WTC11 (cell line): ENCODE data around the gene MLC1.

Source experiments
- ATF2 ChIP-seq: sonication (generic); formaldehyde crosslinking; IDR thresholded peaks from 2 replicates; pipeline ENCODE4 v1.8.1; 2022; ENCODE audit warnings: low read depth, missing genetic modification reagents, borderline replicate concordance
- ATF3 ChIP-seq: sonication (generic); formaldehyde crosslinking; conservative IDR thresholded peaks from 2 replicates; pipeline ENCODE4 v1.8.1; 2022; ENCODE audit warnings: mild to moderate bottlenecking, missing genetic modification reagents
- CTCF ChIP-seq: fragments of 200-600 bp; IDR thresholded peaks from 2 replicates; pipeline ENCODE4 v1.8.0; 2022; ENCODE audit warnings: antibody characterized with exemption
- ETV6 ChIP-seq: sonication (generic); formaldehyde crosslinking; IDR thresholded peaks from 2 replicates; pipeline ENCODE4 v1.8.1; 2022; ENCODE audit warnings: mild to moderate bottlenecking, missing genetic modification reagents
- RELA ChIP-seq: sonication (generic); formaldehyde crosslinking; IDR thresholded peaks from 2 replicates; pipeline ENCODE4 v1.8.1; 2022; ENCODE audit warnings: missing genetic modification reagents, mild to moderate bottlenecking, borderline replicate concordance
- TEAD4 ChIP-seq: sonication (generic); formaldehyde crosslinking; IDR thresholded peaks from 2 replicates; pipeline ENCODE4 v1.8.0; 2022; ENCODE audit warnings: mild to moderate bottlenecking, missing genetic modification reagents
- ZNF121 ChIP-seq: sonication (generic); formaldehyde crosslinking; IDR thresholded peaks from 2 replicates; pipeline ENCODE4 v1.8.0; 2023; ENCODE audit warnings: missing genetic modification reagents
- TF ChIP-seq, protein P1 (sequence below): fragments of 250-450 bp; sonication (Bioruptor Pico); IDR thresholded peaks from 2 replicates; pipeline ENCODE4 v1.9.0; 2021; ENCODE audit warnings: mild to moderate bottlenecking

GRCh38 chr22:50053861-50054260, 31.4 kb downstream of the MLC1 start:
- TF ChIP-seq TEAD4 (CRISPR knock-in tag) (no peak), ATF2 (CRISPR knock-in tag) (no peak), ZNF121 (CRISPR knock-in tag) (no peak), CTCF (no peak), RELA (CRISPR knock-in tag) (no peak), ETV6 (CRISPR knock-in tag) (no peak), ATF3 (CRISPR knock-in tag) (no peak)
- TF ChIP-seq, protein P1, sequence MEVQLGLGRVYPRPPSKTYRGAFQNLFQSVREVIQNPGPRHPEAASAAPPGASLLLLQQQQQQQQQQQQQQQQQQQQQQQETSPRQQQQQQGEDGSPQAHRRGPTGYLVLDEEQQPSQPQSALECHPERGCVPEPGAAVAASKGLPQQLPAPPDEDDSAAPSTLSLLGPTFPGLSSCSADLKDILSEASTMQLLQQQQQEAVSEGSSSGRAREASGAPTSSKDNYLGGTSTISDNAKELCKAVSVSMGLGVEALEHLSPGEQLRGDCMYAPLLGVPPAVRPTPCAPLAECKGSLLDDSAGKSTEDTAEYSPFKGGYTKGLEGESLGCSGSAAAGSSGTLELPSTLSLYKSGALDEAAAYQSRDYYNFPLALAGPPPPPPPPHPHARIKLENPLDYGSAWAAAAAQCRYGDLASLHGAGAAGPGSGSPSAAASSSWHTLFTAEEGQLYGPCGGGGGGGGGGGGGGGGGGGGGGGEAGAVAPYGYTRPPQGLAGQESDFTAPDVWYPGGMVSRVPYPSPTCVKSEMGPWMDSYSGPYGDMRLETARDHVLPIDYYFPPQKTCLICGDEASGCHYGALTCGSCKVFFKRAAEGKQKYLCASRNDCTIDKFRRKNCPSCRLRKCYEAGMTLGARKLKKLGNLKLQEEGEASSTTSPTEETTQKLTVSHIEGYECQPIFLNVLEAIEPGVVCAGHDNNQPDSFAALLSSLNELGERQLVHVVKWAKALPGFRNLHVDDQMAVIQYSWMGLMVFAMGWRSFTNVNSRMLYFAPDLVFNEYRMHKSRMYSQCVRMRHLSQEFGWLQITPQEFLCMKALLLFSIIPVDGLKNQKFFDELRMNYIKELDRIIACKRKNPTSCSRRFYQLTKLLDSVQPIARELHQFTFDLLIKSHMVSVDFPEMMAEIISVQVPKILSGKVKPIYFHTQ, result no peak
